ENCODE results near the gene CAPZA1.
"Not testable (repeated sequence)": the region's sequence is repeated elsewhere in the genome, so short reads cannot be mapped to it uniquely, and the experiment has no call there.

The CAPZA1 gene

DNA sequence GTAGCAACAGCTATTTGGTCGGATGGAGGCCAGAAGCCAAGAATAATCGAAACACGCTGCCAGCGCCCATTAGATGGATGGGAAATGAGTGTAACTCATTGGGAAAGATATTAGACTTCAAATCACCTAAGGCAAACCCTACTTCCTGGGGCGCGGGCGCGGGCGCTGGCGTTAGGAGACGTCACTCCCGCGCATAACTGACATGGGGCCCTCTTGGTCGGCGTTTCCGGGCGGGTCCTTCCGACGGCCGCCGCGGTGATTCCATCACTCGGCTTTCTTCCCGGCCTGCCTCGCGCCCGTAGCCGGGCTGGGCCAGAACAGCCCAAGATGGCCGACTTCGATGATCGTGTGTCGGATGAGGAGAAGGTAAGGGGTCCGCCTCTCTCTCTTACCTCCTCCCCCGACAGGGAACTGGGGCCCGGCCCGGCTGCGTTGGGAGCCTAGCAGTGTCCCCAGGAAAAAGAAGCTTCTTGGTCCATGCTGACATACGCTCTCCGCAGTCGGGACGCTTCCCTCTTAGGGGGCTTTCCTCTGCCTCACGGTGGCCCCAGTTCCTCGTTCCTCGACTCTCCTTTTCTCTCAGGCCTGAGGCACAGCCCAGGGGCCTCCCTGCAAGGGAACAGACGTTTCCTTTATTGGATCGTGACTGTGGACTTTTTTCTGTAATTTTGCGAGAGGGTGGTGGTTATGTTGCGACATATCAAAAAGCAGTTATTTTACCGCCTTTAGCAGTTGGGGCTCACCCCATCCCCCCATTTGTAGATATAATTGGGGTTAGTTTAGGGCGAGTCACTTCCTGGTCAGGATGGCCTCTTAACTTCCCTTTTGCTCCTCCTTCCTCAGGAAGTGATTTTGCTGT, at the start of gene CAPZA1:
TSS of gene CAPZA1 (plus strand) at position 315 of the 859 bp plus-strand sequence. CDS start at position 328, 13 bp downstream.
- DNase-seq (ENCODE audit: low read depth): peak; percentile 84

DNA sequence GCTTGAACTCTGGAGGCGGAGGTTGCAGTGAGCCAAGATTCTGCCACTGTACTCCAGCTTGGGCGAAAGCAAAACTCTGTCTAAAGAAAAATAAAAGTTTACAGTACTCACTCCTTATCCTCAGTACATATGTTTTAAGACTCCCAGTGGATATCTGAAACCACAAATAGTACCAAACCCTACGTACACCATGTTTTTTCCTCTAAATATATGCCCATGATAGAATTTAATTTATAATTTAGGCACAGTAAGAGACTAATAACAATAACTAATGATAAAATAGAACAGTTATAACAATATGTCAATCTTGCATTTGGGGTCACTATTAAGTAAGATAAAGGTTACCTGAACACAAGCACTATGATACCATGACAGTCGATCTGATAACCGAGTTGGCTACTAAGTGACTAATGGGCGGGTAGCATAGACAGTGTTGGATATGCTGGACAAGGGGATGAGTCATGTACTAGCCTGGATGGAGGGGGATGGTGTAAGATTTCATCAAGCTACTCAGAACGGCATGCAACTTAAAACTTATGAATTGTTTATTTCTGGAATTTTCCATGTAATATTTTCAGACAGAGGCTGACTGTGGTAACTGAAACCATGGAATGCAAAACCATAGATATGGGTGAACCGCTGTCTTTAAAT, 44.4 kb upstream of the CAPZA1 start:
- DNase-seq (ENCODE audit: low read depth): no peak

DNA sequence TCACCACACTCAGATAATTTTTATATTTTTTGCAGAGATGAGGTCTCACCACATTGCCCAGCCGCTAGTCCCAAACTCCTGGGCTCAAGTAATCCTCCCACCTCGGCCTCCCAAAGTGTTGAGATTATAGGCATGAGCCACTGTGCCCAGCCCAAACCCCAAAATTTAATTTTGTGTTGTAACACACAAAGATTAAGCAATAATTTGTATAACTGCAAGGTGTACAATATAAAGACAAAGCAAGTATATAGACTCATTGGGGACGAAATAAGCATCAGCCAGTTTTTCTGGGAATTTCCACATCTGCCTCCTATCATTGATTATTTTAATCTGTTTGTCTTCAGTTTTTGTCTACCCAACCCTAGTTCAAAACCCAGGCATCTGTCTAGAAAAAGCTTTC, 43.4 kb upstream of the CAPZA1 start:
- DNase-seq (ENCODE audit: low read depth): no peak

DNA sequence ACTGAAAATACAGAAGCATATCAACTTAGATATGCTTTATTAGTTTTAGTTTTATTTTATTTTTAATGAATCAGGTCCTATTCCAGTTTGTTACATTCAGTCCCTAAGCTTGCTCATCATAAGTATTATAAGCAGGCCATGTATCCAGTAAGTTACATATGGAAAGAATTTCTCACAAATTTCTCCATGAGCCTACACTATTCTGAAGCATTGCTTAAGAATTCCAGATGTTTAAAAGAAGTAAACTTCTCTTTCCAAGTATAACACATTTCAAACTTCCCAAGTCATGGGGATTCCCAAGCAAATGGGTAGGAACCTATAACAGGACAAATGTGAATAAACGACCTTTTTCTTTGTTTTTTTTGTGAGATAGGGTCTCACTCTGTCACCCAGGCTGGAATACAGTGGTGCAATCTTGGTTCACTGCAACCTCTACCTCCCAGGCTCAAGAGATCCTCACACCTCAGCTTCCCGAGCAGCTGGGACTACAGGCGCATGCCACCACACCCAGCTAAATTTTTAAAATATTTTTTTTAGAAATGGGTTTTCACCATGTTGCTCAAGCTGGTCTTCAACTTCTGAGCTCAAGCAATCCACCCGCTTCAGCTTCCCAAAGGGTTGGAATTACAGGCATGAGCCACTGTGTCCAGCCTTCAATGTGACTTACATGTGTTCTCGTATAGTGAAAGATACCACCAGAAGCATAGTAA, 39.7 kb upstream of the CAPZA1 start:
- DNase-seq (ENCODE audit: low read depth): no peak

DNA sequence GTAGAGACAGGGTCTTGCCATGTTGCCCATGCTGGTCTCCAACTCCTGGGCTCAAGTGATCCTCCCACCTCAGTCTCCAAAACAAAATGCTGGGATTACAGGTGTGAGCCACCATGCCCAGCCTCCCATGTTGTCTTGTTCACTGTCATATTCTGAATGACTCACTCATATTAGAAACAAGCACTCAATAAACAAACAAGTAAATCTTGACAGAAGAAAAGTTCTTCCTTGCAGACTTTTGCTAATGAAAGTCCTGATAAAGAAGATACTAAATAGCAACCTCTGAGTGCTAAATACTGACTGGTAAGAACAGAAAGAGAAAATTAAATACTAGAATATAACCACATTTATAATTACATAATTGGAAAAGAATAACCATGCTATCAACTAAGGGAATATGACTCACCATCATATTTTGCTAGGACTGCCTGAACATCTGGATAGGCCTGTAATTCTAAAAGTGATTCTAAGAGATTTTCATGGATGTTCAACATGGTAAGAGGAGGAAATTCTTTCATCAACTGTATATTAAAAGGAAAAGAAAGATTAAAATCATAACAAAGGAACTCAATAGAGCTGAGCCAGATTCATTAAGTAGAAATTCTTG, 37.9 kb upstream of the CAPZA1 start:
- no peak for DNase-seq (ENCODE audit: low read depth)

DNA sequence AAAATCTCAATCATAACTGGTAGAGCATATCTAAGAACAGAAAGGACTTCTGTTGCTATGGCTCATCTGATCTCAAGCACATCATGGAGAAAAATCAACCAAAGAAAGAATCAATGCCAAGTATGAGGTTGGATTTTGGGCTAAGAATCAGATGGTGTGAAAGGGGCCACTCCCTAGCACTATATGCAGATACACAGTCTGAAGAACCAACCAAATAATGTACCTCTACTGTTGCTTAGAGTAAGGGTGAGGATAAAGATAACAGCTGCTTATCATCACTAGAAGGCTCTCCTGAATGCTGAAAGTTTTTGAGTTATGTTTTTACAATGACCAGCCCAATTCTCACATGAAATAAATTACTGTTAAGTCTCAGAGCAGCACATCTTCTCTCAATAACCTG, 36.3 kb upstream of the CAPZA1 start:
- no peak for DNase-seq (ENCODE audit: low read depth)

DNA sequence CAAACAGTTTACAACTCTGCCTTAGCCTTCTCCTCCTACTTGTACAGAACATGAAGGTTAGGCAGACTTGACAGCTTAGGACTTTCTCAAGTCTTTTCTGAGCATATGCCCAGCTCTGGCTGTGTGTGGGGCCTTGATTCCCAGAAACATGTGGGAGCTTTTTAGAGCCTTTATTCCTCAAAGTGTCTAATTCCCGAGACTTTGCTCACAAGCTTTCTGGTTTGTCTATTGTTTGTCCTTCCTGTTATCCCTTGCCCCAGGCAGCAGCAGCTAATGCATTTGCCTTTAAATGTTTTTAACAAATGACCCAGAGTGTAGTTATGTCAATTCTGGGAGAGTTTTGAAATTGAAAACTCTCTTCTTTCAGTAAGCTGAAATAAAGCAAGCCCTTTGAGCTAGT, 29.9 kb upstream of the CAPZA1 start:
- DNase-seq (ENCODE audit: low read depth): no peak

DNA sequence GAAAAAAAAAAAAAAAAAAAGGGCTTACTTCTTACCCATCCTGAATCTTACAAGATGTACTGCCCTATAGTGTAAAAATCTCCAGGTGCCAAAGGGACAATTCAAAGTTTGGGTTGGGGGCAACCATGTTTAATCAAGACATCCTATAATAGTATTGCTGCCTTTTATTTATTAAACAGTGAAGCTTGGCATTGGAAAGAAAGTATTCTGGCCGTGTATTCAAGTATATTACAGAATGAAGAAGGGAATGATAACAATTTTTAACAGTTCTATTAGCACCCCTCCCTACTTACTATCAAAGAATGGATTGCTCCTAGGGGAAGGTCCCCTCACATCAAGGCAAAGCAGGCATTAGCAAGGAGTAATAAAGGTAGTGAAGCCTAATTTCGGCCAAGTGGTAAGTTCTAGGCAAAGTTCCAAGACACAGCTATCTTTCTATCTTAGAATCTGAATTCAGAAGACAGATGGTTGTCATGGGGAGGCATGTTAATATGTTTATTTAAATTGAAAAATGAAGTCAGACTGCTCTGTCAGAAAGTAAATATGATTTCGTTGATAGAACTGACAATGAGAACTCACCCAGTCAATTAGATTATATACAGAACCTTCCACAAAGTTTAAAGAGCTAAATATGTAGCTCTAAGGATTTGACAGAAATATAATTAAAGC, 25.3 kb upstream of the CAPZA1 start:
- no peak for DNase-seq (ENCODE audit: low read depth)

DNA sequence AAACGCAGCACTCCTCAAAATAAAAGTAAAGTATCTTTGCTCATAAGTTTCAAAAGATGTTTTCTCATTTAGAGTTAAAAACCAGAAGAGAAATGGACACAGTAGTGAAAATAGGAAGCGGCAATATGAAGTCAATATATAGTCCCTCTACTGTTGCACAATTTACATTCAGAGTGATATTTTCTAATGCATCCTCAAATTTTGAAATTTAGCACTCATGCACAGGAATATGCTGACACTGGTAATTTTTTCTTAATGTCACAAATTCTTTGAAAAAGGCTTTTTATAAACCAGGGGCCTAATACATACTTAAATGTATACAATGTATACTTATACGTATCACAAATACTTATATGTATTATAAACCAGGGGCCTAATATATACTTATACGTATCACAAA, 20.2 kb upstream of the CAPZA1 start:
- DNase-seq (ENCODE audit: low read depth): no peak

DNA sequence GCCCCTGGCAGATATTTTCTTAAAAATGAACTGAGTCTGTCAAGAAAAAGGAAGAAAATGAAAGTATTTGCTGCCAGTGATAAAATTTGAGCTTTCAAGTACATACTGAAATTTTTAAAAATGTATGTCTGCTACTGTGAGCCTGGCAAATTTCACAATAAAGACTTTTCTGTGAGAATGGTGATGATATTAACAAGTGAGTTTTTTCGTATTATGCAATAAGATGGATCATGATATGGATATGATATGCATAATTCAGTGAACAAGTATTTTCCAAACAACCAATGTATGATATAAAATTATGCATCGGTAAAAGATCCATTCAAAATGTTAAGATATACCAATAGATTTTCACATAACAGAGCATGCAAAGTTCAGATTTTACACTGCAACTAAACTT, 16.6 kb upstream of the CAPZA1 start:
- DNase-seq (ENCODE audit: low read depth): no peak

DNA sequence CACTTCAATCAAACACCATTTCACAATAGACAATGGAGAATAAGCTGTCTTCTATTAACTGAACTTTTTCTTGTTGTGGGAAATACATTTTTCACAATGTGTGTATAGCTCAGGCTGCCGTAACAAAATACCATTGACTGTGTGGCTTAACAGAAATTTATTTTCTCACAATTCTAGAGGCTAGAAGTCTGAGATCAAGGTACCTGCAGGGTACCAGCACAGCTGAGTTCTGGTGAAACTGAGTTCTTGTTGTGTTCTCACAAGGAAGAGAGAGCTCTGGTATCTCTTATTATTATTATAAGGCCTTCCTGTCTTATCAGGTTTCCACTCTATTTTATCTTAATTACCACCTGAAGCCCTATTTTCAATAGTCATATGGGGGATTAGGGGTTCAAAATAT, 16.1 kb upstream of the CAPZA1 start:
- no peak for DNase-seq (ENCODE audit: low read depth)

DNA sequence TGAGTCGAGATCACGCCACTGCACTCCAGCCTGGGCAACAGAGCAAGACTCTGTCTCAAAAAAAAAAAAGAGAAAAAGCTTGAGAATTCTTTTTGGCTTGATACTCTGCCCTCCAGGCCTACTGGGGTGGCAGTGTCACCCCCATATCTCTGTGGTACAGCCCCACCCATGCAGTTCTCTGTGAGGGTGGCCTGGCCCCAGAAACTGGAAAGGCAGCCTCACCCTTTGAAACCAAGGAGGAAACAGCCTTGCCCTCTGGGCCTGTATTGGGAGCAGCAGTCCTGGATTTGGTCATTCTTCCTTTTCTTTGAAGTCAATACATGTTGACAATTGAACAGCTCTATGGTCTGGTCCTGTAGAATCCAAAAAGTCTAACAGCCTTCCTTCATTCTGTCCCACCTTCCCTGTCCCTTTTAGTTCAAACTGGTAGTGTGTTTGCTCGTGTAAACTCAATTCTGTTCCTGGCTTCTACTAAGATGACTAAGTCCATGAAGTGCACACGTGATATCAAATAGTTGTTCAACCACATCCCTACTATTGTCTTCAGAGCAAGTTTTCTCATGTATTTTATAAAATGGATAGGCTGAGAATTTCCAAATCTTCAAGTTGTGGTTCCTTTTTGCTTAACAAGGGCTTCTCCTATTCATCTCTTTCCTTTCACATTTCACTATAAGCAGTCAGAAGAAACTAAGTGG, 13.9 kb upstream of the CAPZA1 start:
- no peak for DNase-seq (ENCODE audit: low read depth)

DNA sequence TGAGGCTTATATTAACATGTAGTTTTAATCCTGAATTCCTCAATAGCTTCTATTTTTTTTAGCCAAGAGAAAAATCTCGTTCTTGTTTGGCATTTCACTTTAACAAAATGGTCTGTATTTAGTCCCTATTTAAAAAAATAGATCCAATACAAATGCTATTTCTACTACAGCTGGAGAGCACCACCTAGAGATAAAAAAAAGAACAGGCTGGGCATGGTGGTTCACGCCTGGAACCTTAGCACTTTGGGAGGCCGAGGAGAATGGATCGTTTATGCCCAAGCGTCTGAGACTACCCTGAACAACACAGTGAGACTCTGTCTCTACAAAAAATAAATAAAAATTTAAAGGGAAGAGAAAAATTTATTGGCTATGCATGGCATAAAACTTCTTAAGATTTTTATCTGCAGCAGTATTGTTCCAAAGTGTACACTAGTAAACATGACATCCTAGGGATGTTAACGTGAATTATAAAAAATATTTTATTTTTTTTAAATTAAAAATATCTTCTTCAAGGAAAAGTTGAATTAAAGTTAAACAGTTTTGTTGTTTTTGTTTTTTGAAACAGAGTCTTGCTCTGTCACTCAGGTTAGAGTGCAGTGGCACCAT, 5.1 kb upstream of the CAPZA1 start:
- no peak for DNase-seq (ENCODE audit: low read depth)

DNA sequence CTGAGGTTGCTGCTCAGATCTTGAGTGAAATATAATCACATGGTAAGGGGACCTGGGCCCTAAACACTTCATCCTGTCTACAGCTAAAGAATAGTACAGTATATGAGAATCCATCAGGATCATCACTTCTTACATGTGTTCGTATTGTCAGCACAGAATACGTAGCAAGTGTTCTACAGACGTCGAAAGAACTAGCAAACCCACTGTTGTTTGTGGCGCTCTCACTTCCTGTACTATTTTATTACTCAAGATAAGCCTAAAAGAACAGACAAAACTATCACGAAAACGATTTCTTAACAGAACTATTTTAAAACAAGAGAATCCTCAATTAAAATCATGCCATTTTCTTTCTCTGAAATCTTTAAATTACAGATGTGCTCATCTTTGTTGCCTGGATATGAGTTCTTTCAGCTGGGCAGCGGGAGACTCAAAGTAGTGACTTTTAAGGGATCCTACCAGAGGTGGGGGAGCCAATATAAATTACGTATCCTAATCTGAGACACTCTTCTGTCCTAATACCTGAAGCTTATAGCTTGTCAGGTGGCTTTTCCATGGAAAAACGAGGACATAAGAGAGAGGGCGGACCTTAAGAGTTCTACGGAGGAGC, 1.4 kb upstream of the CAPZA1 start:
- DNase-seq (ENCODE audit: low read depth): no peak

DNA sequence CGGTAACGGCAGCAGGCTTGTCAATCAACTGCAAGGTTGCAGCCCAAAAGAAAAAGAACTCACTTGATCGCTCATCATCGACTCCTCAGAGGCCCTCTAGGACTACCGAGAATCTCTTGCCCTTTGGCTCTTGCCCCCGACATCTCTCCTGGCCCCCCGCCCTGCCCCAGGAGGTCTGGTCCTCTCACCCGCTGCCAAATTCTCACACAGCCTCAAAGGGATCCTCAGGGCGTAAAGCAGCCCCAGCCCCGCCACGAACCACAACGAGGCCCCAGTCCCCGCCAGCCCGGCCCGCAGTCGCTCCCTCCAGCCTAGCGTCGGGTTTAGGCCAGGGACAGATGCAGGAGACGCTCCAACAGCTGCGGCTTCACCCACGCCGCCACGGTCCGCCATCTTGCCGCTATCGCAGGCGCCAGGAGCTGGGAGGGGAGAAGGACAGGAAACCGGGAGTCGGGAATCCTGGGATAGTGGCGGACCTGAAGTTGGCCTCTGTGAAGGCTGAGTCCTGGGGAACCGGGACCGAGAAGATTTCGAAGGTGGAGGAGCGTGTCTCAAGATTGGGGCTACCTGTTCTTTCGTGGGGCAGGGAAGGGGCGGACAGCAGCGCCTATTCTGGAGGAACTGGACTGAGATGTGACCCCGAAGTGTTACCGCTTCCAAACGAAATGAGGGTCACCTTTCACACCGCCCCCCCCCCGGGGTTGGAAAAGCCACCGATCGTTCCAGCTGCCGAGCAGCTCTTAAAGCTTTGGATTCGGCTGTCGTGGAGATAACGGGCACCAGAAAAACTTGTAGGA, 713 bp upstream of the CAPZA1 start, which contains the start of gene ST7L:
TSS of gene ST7L (minus strand) at position 421 of the 797 bp plus-strand sequence. CDS start at position 393, 28 bp downstream.
- DNase-seq (ENCODE audit: low read depth): peak; percentile 50

DNA sequence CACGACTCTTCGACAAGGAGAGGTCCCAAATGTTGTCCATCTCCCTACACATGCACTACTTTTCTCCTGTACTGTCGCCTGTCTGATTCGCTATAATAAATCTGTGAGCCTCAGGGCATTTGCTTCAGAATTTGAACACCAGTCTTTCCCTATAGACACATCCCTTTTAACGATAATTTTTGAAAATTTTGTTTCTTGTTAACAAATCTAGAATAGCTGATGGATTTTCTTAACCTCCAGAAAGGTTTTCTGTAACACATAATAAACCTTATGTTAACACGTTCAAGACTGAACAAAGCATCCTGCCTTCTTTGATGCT, 704 bp downstream of the CAPZA1 start:
- no peak for DNase-seq (ENCODE audit: low read depth)

DNA sequence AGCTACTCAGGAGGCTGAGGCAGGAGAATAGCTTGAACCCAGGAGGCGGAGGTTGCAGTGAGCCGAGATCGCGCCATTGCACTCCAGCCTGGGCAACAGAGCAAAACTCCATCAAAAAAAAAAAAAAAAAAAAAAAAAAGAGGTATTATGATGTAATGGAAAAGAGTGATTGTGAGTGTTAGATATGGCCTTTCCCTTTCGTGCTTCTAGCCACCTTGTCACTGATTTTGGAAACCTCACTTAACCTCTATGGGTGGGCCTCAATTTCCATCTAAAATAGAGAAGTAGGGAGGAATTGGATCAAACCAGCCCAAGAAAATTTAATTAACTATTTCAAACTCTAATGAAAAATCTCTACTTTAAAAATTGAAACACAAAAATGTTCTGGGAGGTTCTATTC, 4.9 kb downstream of the CAPZA1 start:
- not testable (repeated sequence) for DNase-seq (ENCODE audit: low read depth)

DNA sequence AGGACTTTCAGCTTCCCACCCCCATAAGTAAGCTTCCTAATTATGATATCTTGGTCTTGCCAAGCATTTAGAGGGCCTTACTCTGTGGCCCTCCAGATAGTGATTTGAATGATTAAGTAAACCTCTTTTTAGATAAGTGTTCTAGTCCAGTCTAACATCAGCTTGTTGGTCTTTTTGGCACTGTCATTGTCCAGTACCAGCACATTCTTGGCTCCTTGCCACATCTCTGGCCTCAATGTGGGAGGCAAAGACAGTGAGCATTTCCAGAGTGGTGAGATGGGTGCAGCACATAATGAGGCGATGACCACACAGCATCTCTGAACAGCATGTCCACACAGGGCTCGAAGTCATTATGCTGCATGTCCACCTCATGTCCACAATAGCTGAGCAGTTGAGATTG, 6.1 kb downstream of the CAPZA1 start:
- DNase-seq (ENCODE audit: low read depth): no peak

DNA sequence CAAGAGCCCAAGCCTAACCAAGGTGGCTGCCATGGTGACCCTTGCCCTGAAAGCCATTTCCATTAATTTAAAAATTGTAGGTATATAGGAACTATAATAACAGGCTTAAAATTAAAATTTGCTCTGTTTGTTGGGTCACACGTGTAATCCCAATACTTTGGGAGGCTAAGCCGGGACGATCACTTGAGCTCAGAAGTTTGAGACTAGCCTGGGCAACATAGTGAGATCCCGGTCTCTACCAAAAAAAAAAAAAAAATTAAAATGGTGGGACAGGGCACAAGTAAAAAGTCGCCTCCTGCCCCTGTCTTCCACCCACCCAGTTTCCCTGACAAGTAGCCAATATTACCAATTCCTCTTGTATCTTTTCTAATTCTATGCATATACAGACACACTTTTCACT, 6.6 kb downstream of the CAPZA1 start:
- no peak for DNase-seq (ENCODE audit: low read depth)

DNA sequence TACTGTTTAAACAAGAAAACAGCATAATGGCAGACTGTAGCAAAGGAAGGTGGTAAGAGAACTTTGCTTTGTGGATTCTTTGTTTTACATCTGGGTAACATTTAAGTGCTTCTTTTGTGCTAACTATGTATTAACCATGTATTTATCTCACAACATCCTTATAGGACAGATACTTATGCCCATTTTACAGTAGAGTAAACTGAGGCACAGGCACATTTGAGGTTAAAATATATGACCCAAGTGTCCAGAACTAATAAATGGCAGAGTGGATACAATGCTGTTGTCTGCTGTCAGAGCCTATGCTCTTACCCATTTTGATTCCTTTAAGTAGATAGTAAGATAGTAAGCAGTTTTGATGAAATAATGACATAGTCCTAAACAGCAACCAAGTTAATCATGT, 7.3 kb downstream of the CAPZA1 start:
- no peak for DNase-seq (ENCODE audit: low read depth)

All from activated T-cell treated with anti-CD3 and anti-CD28 coated beads for 1 hour (primary cell).